Measurements from ENCODE around the gene PSORS1C1. TPM values are rescaled to one million over a fixed set of nuclear protein-coding genes. Genes with fewer than 3 reads are reported as not detected.
A peak's percentile ranks its signal among the peaks of the same experiment; 100 is the strongest.
"Not testable (repeated sequence)": the region's sequence is repeated elsewhere in the genome, so short reads cannot be mapped to it uniquely, and the experiment has no call there.

The PSORS1C1 gene, protein sequence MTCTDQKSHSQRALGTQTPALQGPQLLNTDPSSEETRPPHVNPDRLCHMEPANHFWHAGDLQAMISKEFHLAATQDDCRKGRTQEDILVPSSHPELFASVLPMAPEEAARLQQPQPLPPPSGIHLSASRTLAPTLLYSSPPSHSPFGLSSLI
- polyA plus RNA-seq: 1 to 10 TPM in 1 of 2 donors, under 1 TPM in 1; 1.00 to 4.3 TPM

DNA sequence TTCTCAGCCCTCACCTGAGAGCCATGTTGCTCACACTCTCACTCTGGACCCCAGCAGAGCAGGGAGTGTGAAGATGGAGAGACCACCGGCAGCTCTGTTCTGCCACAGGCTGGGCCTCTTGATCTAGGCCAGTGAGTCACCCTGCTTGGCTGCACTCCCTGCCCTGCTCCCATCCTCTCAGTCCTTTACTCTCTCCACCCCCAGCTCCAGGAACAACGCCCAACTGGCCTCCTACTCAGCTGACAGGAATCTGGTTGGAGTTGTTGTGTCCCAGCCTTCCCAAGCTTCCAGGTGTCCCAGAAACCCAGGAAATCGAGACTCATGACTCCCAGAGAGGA lies at the start of gene PSORS1C1:
Gene PSORS1C1 (plus strand): TSS at position 260 of the 338 bp plus-strand sequence. CDS start 14,833 bp downstream, outside the sequence.
- Histone ChIP-seq H3K27ac (ENCODE audit: low read depth in 2 of 2, low read length in 1 of 2) (peak within 1 kb of the TSS; percentile 53 to 87), H3K27me3 (ENCODE audit: control insufficient read depth in 1 of 2, insufficient read depth in 2 of 2, low read length in 2 of 2) (no peaks in the 10 kb centered on the region), H3K9me3 (ENCODE audit: control insufficient read depth in 2 of 2, insufficient read depth in 1 of 2, low read depth in 1 of 2, low read length in 1 of 2) (no peaks in the 10 kb centered on the region), H3K36me3 (ENCODE audit: control insufficient read depth in 2 of 2, insufficient read depth in 2 of 2, low read length in 1 of 2) (no peaks in the 10 kb centered on the region), H3K4me1 (ENCODE audit: control insufficient read depth in 2 of 2, insufficient read depth in 2 of 2, low read length in 1 of 2) (peaks cover 2 to 17% of the 10 kb centered on the region in 2 donors), H3K4me3 (ENCODE audit: low read depth in 1 of 2, low read length in 2 of 2) (peak within 1 kb of the TSS in 1 of 2 donors; percentile 28)
- 9 to 23% methylated on average over 3 of the region's 3 CpGs for WGBS, 2 donors

GRCh38 chr6:31065556-31065955 lies 49.0 kb upstream of the PSORS1C1 start:
- Histone ChIP-seq H3K27ac (ENCODE audit: low read depth in 2 of 2, low read length in 1 of 2) (no peak overlapping the region), H3K9me3 (ENCODE audit: control insufficient read depth in 2 of 2, insufficient read depth in 1 of 2, low read depth in 1 of 2, low read length in 1 of 2) (no peaks in the 10 kb centered on the region), H3K4me1 (ENCODE audit: control insufficient read depth in 2 of 2, insufficient read depth in 2 of 2, low read length in 1 of 2) (peaks cover 2% of the 10 kb centered on the region in 2 donors), H3K4me3 (ENCODE audit: low read depth in 1 of 2, low read length in 2 of 2) (no peak overlapping the region), H3K27me3 (ENCODE audit: control insufficient read depth in 1 of 2, insufficient read depth in 2 of 2, low read length in 2 of 2) (no peaks in the 10 kb centered on the region), H3K36me3 (ENCODE audit: control insufficient read depth in 2 of 2, insufficient read depth in 2 of 2, low read length in 1 of 2) (no peaks in the 10 kb centered on the region)
- 51 to 68% methylated on average over 2 of the region's 2 CpGs for WGBS, 2 donors

- not testable (repeated sequence) for H3K27ac ChIP-seq (ENCODE audit: low read depth in 2 of 2, low read length in 1 of 2); H3K4me1 ChIP-seq (ENCODE audit: control insufficient read depth in 2 of 2, insufficient read depth in 2 of 2, low read length in 1 of 2); H3K9me3 ChIP-seq (ENCODE audit: control insufficient read depth in 2 of 2, insufficient read depth in 1 of 2, low read depth in 1 of 2, low read length in 1 of 2); H3K27me3 ChIP-seq (ENCODE audit: control insufficient read depth in 1 of 2, insufficient read depth in 2 of 2, low read length in 2 of 2); H3K36me3 ChIP-seq (ENCODE audit: control insufficient read depth in 2 of 2, insufficient read depth in 2 of 2, low read length in 1 of 2); H3K4me3 ChIP-seq (ENCODE audit: low read depth in 1 of 2, low read length in 2 of 2)
- 88 to 91% methylated on average over 20 to 22 of the region's 32 CpGs for WGBS, 2 donors
These were observed 47.6 kb upstream of the PSORS1C1 start for GRCh38 chr6:31067028-31067427.

GRCh38 chr6:31067891-31068668 lies 46.5 kb upstream of the PSORS1C1 start:
- not testable (repeated sequence) for H3K9me3 ChIP-seq (ENCODE audit: control insufficient read depth in 2 of 2, insufficient read depth in 1 of 2, low read depth in 1 of 2, low read length in 1 of 2); H3K4me1 ChIP-seq (ENCODE audit: control insufficient read depth in 2 of 2, insufficient read depth in 2 of 2, low read length in 1 of 2); H3K27me3 ChIP-seq (ENCODE audit: control insufficient read depth in 1 of 2, insufficient read depth in 2 of 2, low read length in 2 of 2); H3K4me3 ChIP-seq (ENCODE audit: low read depth in 1 of 2, low read length in 2 of 2); H3K36me3 ChIP-seq (ENCODE audit: control insufficient read depth in 2 of 2, insufficient read depth in 2 of 2, low read length in 1 of 2)
- H3K27ac ChIP-seq (ENCODE audit: low read depth in 2 of 2, low read length in 1 of 2): peak overlapping the region in 1 of 2 donors; percentile 38
- WGBS, 2 donors: 60 to 68% methylated on average over 5 to 7 of the region's 11 CpGs

DNA sequence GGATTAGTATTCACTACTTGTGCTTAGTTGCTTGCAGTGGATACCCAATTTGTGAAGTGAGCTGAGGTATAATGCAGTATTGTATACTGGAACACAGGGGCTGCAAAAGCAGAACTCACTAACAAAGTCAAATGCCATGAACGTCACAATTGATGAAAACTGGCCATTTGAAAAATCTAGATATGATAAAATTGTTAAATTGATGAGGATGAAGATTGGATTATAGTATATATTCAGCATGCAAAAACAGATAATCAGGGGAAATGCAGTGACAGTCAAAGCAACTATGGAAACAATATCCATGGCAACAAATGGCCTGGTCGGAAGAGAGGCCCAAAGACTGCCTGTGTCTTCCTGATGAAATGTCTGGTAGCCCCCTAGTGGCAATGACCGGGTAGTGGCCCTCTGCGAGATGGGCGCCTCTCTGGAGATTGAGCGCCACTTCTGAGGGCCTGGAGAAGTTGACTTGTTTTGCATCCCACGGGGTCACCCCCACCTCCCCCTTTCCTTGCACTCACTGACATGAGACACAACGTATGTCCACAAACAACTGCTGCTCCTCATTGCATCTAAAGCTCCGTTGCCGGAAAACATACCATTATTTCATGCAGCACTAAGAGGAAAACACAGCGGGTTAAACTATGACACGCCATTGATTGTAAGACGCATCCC lies 45.8 kb upstream of the PSORS1C1 start:
- Histone ChIP-seq H3K9me3 (ENCODE audit: control insufficient read depth in 2 of 2, insufficient read depth in 1 of 2, low read depth in 1 of 2, low read length in 1 of 2) (no peaks in the 10 kb centered on the region), H3K4me1 (ENCODE audit: control insufficient read depth in 2 of 2, insufficient read depth in 2 of 2, low read length in 1 of 2) (peaks cover 2 to 6% of the 10 kb centered on the region in 2 donors), H3K27me3 (ENCODE audit: control insufficient read depth in 1 of 2, insufficient read depth in 2 of 2, low read length in 2 of 2) (no peaks in the 10 kb centered on the region), H3K27ac (ENCODE audit: low read depth in 2 of 2, low read length in 1 of 2) (peak overlapping the region in 1 of 2 donors; percentile 9), H3K36me3 (ENCODE audit: control insufficient read depth in 2 of 2, insufficient read depth in 2 of 2, low read length in 1 of 2) (no peaks in the 10 kb centered on the region), H3K4me3 (ENCODE audit: low read depth in 1 of 2, low read length in 2 of 2) (no peak overlapping the region)
- WGBS, 2 donors: 45 to 53% methylated on average over 13 of the region's 13 CpGs

- WGBS, 2 donors: 30 to 40% methylated on average over 6 of the region's 6 CpGs
- Histone ChIP-seq H3K27ac (ENCODE audit: low read depth in 2 of 2, low read length in 1 of 2) (peak overlapping the region in 1 of 2 donors; percentile 29), H3K36me3 (ENCODE audit: control insufficient read depth in 2 of 2, insufficient read depth in 2 of 2, low read length in 1 of 2) (no peaks in the 10 kb centered on the region), H3K4me3 (ENCODE audit: low read depth in 1 of 2, low read length in 2 of 2) (no peak overlapping the region), H3K27me3 (ENCODE audit: control insufficient read depth in 1 of 2, insufficient read depth in 2 of 2, low read length in 2 of 2) (no peaks in the 10 kb centered on the region), H3K9me3 (ENCODE audit: control insufficient read depth in 2 of 2, insufficient read depth in 1 of 2, low read depth in 1 of 2, low read length in 1 of 2) (no peaks in the 10 kb centered on the region), H3K4me1 (ENCODE audit: control insufficient read depth in 2 of 2, insufficient read depth in 2 of 2, low read length in 1 of 2) (peaks cover 2 to 6% of the 10 kb centered on the region in 2 donors)
These were observed 43.8 kb upstream of the PSORS1C1 start for GRCh38 chr6:31070711-31071197.

DNA sequence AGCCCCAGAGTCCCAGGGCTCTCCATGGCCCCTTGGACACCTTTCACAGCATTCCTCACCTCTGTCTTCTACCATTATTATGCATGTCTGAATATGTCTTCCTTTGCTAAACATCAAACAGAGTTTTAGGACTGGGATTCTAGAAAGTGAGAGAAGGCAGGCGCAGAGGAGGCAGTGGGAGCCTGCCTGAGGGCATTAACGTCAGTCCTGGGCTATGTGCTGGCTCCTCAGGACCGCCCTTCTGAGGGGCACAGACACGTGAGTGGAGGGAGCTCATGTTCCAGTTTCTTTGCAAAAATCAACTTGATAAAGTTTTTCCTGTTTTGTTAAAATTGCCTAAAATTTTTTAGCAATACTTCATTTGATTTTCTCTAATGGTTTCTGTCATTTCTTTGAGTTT lies 40.2 kb upstream of the PSORS1C1 start:
- H3K4me3 ChIP-seq (ENCODE audit: low read depth in 1 of 2, low read length in 2 of 2): no peak overlapping the region
- no peaks in the 10 kb centered on the region for H3K36me3 ChIP-seq (ENCODE audit: control insufficient read depth in 2 of 2, insufficient read depth in 2 of 2, low read length in 1 of 2)
- H3K27ac ChIP-seq (ENCODE audit: low read depth in 2 of 2, low read length in 1 of 2): no peak overlapping the region
- H3K9me3 ChIP-seq (ENCODE audit: control insufficient read depth in 2 of 2, insufficient read depth in 1 of 2, low read depth in 1 of 2, low read length in 1 of 2): no peaks in the 10 kb centered on the region
- H3K4me1 ChIP-seq (ENCODE audit: control insufficient read depth in 2 of 2, insufficient read depth in 2 of 2, low read length in 1 of 2): peaks cover 2 to 6% of the 10 kb centered on the region in 2 donors
- H3K27me3 ChIP-seq (ENCODE audit: control insufficient read depth in 1 of 2, insufficient read depth in 2 of 2, low read length in 2 of 2): no peaks in the 10 kb centered on the region
- WGBS, 2 donors: 58 to 59% methylated on average over 4 of the region's 4 CpGs

DNA sequence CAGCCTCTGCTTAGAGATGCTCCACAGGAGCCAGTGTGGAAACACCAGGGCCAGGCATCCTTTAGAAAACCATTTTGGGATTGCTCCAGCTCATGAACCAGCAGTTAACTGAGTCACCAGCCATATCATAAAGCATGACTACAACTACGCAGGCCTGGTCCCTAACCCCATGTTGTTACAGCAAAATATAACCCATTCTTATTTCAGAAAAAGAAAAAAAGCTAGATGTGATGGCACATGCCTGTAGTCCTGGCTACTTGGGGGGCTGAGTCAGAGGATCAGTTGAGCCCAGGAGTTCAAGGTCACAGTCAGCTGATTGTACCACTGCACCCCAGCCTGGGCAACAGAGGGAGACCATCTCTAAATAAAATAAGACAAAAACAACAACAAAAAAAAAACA lies 39.1 kb upstream of the PSORS1C1 start:
- WGBS, 2 donors: 61 to 85% methylated on average over 1 of the region's 1 CpG
- Histone ChIP-seq H3K4me1 (ENCODE audit: control insufficient read depth in 2 of 2, insufficient read depth in 2 of 2, low read length in 1 of 2) (peaks cover under 1 to 7% of the 10 kb centered on the region in 2 donors), H3K27me3 (ENCODE audit: control insufficient read depth in 1 of 2, insufficient read depth in 2 of 2, low read length in 2 of 2) (no peaks in the 10 kb centered on the region), H3K9me3 (ENCODE audit: control insufficient read depth in 2 of 2, insufficient read depth in 1 of 2, low read depth in 1 of 2, low read length in 1 of 2) (no peaks in the 10 kb centered on the region), H3K4me3 (ENCODE audit: low read depth in 1 of 2, low read length in 2 of 2) (no peak overlapping the region), H3K36me3 (ENCODE audit: control insufficient read depth in 2 of 2, insufficient read depth in 2 of 2, low read length in 1 of 2) (no peaks in the 10 kb centered on the region), H3K27ac (ENCODE audit: low read depth in 2 of 2, low read length in 1 of 2) (no peak overlapping the region)

- Histone ChIP-seq H3K4me1 (ENCODE audit: control insufficient read depth in 2 of 2, insufficient read depth in 2 of 2, low read length in 1 of 2) (peaks cover 0 to 3% of the 10 kb centered on the region in 2 donors), H3K4me3 (ENCODE audit: low read depth in 1 of 2, low read length in 2 of 2) (no peak overlapping the region), H3K27me3 (ENCODE audit: control insufficient read depth in 1 of 2, insufficient read depth in 2 of 2, low read length in 2 of 2) (no peaks in the 10 kb centered on the region), H3K27ac (ENCODE audit: low read depth in 2 of 2, low read length in 1 of 2) (no peak overlapping the region), H3K36me3 (ENCODE audit: control insufficient read depth in 2 of 2, insufficient read depth in 2 of 2, low read length in 1 of 2) (no peaks in the 10 kb centered on the region), H3K9me3 (ENCODE audit: control insufficient read depth in 2 of 2, insufficient read depth in 1 of 2, low read depth in 1 of 2, low read length in 1 of 2) (no peaks in the 10 kb centered on the region)
- WGBS, 2 donors: 86 to 89% methylated on average over 4 of the region's 4 CpGs
These were observed 38.0 kb upstream of the PSORS1C1 start for GRCh38 chr6:31076611-31077010.

All from esophagus (tissue), 2 donors.